Endometrium (tissue), 2 donors: ENCODE data around the gene TP53.

Source experiments
- FAIRE-seq: peaks from 2 replicates; lab custom pipeline; 2012; peaks lifted over from hg19 to GRCh38; lab: Jason Lieb, UNC
- donor health status: control.
- donor health status: control.

TP53 gene

GRCh38 chr17:7687072-7687907 is at the start of gene TP53:
Gene TP53, minus strand, starts transcription at chr17:7687490. Its CDS starts 10,896 bp downstream, at chr17:7676594.
- FAIRE-seq = peak; percentile 81

GRCh38 chr17:7732981-7733539 is 45.8 kb upstream of the TP53 start:
- FAIRE-seq = no peak

GRCh38 chr17:7729816-7730215 is 42.5 kb upstream of the TP53 start:
- no peak for FAIRE-seq

GRCh38 chr17:7727886-7728285 is 40.6 kb upstream of the TP53 start:
- no peak for FAIRE-seq

- no peak for FAIRE-seq
Measured at GRCh38 chr17:7721612-7722011, 34.3 kb upstream of the TP53 start.

- FAIRE-seq = no peak
Measured at GRCh38 chr17:7720125-7720524, 32.8 kb upstream of the TP53 start.

GRCh38 chr17:7719661-7720060 is 32.4 kb upstream of the TP53 start:
- no peak for FAIRE-seq

- no peak for FAIRE-seq
Measured at GRCh38 chr17:7717756-7718350, 30.6 kb upstream of the TP53 start.

- no peak for FAIRE-seq
Measured at GRCh38 chr17:7716901-7717755, 29.8 kb upstream of the TP53 start, which contains the start of gene DNAH2. Gene DNAH2, plus strand, starts transcription at chr17:7717744. Its CDS starts 1,991 bp downstream, at chr17:7719735.

GRCh38 chr17:7715936-7716886 is 28.9 kb upstream of the TP53 start:
- FAIRE-seq = no peak

GRCh38 chr17:7714721-7715594 is 27.7 kb upstream of the TP53 start:
- no peak for FAIRE-seq

GRCh38 chr17:7713782-7714181 is 26.5 kb upstream of the TP53 start:
- FAIRE-seq = no peak

GRCh38 chr17:7712111-7712771 is 25.0 kb upstream of the TP53 start:
- no peak for FAIRE-seq

- FAIRE-seq = no peak
Measured at GRCh38 chr17:7711051-7711755, 23.9 kb upstream of the TP53 start.

GRCh38 chr17:7710301-7710700 is 23.0 kb upstream of the TP53 start:
- no peak for FAIRE-seq

GRCh38 chr17:7709031-7709430 is 21.7 kb upstream of the TP53 start:
- FAIRE-seq = no peak

GRCh38 chr17:7707858-7708750 is 20.8 kb upstream of the TP53 start:
- no peak for FAIRE-seq

GRCh38 chr17:7707446-7707845 is 20.2 kb upstream of the TP53 start:
- no peak for FAIRE-seq
